Measurements from ENCODE around the gene CLCN7. TPM values are rescaled to one million over a fixed set of nuclear protein-coding genes. Genes with fewer than 3 reads are reported as not detected.

Gene CLCN7
- total RNA-seq, 2 donors from 2014 or later: 51.9 to 108 TPM

DNA sequence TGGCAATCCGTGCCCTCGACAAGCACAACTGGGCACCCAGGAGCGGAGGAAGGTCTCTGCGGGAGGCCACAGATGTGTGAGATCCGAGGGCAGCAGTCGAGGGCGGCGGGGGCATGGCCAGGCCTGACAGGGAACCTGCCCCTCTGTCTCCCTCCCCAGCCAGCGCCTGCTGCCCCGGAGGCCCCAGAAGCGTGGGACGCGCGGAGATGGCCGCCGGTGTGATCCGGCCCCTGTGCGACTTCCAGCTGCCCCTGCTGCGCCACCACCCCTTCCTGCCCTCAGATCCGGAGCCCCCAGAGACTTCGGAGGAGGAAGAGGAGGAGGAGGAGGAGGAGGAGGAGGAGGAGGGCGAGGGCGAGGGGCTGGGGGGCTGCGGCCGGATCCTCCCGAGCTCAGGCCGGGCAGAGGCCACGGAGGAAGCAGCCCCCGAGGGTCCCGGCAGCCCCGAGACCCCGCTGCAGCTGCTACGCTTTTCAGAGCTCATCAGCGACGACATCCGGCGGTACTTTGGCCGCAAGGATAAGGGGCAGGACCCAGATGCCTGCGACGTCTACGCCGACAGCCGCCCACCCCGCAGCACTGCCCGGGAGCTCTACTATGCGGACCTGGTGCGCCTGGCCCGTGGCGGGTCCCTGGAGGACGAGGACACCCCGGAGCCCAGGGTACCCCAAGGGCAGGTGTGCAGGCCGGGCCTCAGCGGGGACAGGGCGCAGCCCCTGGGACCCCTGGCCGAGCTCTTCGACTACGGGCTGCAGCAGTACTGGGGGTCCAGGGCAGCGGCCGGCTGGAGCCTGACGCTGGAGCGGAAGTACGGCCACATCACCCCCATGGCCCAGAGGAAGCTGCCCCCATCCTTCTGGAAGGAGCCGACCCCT lies 42.2 kb downstream of the CLCN7 start:
- intact Hi-C loops (cut with DNase I): no loop called here
- Histone ChIP-seq H3K36me3 (no peaks in the 10 kb centered on the region), H3K4me1 (replicated peaks) (peaks cover 7% of the 10 kb centered on the region), H3K4me3 (peak overlapping the region in 1 of 2 donors; percentile 37), H3K27ac (peak overlapping the region in 1 of 2 donors; percentile 68), H3K9me3 (no peaks in the 10 kb centered on the region), H3K27me3 (replicated peaks; ENCODE audit: insufficient read depth) (no peaks in the 10 kb centered on the region)
- WGBS: 92% methylated on average over 44 of the region's 63 CpGs
- DNase-seq (ENCODE audit: low spot score): no peak
- TF ChIP-seq POLR2A (IDR thresholded peaks at IDR 0.05): no peak
- no peak for TF ChIP-seq CTCF (IDR thresholded peaks at IDR 0.05)
- no peak for TF ChIP-seq POLR2AphosphoS5 (IDR thresholded peaks at IDR 0.05)

DNA sequence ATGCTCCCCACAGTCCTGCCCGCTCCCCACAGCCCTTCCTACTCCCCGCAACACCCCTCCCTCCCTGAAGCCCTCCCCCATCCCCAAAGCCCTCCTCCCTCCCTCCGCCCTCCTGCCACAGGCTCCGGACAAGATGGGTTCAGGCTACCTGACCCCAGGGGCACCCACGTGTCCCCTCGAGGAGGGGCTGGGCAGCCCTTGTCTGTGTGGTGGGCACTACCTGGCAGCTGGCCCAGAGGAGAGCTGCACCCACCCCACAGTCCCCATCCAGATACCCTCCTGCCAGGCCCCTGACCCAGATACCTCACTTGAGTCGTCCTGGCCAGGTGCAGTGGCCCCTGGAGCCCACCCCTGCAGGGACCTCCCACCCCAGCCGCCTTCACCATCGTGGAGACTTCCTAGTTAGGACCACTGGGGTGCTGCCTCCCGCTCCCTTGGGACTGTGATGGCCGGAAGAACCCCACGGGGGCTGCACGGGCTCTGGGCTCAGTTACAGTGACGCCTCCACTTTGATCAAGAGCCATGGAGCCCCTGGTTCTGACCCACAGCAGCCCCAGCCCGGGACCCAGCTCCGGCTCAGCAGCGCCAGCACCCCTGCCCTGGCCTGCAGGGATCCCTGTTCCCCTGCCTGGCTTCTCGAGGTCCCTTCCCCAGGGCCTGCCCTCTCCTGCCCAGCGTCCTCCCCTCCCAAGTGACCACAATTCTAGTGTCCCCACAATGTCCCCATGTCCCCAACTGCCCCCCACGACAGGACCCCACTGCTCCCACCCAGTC lies 43.1 kb downstream of the CLCN7 start:
- no peaks in the 10 kb centered on the region for H3K27me3 ChIP-seq (replicated peaks; ENCODE audit: insufficient read depth)
- intact Hi-C loops (cut with DNase I): no loop called here
- DNase-seq (ENCODE audit: low spot score): no peak
- WGBS: 84% methylated on average over 20 of the region's 20 CpGs
- peaks cover 7% of the 10 kb centered on the region for H3K4me1 ChIP-seq (replicated peaks)
- H3K4me3 ChIP-seq: peak overlapping the region; percentile 35 to 37
- peak overlapping the region; percentile 68 to 71 for H3K27ac ChIP-seq
- no peaks in the 10 kb centered on the region for H3K36me3 ChIP-seq
- TF ChIP-seq POLR2A (IDR thresholded peaks at IDR 0.05) (no peak), POLR2AphosphoS5 (IDR thresholded peaks at IDR 0.05) (no peak), CTCF (IDR thresholded peaks at IDR 0.05) (no peak)
- H3K9me3 ChIP-seq: no peaks in the 10 kb centered on the region

GRCh38 chr16:1430759-1431496 lies 43.9 kb downstream of the CLCN7 start, which contains the start of gene PERCC1:
PERCC1 (plus strand) TSS chr16:1431078; CDS start chr16:1432594, 1,516 bp downstream.
- DNase-seq (ENCODE audit: low spot score): peak; percentile 49
- WGBS: 49% methylated on average over 30 of the region's 35 CpGs
- intact Hi-C loops (cut with DNase I): no loop called here
- no peaks in the 10 kb centered on the region for H3K36me3 ChIP-seq
- peaks cover 7% of the 10 kb centered on the region for H3K4me1 ChIP-seq (replicated peaks)
- no peaks in the 10 kb centered on the region for H3K27me3 ChIP-seq (replicated peaks; ENCODE audit: insufficient read depth)
- peak within 1 kb of the TSS; percentile 68 to 71 for H3K27ac ChIP-seq
- no peaks in the 10 kb centered on the region for H3K9me3 ChIP-seq
- peak within 1 kb of the TSS; percentile 35 to 37 for H3K4me3 ChIP-seq
- TF ChIP-seq POLR2AphosphoS5 (IDR thresholded peaks at IDR 0.05) (peak; percentile 67), POLR2A (IDR thresholded peaks at IDR 0.05) (no peak), CTCF (IDR thresholded peaks at IDR 0.05) (peak in 1 of 4 experiments; percentile 72)

DNA sequence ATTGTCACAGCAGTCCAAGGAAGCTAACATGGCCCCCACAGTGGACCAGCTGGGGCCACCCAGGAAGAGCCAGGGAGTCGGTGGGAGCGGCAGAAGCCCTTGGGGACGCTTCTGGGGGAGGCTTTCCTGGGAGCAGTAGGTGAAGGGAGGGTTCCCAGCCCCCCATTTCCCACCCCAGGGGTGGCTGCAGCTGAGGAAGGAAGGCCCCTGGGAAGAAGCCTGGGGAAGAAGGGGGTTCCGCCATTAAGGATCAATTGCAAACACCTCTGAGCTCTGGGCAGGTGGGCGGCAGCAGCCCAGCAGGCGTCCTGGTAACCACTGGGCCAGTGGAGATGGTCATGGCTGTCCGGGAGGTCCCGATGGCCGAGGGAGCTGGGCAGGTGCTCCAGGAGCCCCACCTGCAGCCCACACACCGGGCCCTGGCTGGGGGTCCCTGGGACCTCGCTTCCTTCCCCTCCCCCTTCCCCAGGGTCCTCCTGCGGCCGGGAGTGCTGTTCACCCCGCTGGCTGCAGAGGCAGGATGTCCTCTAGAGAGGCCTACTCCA lies 44.5 kb downstream of the CLCN7 start:
- no peaks in the 10 kb centered on the region for H3K9me3 ChIP-seq
- H3K27me3 ChIP-seq (replicated peaks; ENCODE audit: insufficient read depth): no peaks in the 10 kb centered on the region
- H3K36me3 ChIP-seq: no peaks in the 10 kb centered on the region
- no peak for TF ChIP-seq POLR2A (IDR thresholded peaks at IDR 0.05)
- 64% methylated on average over 14 of the region's 14 CpGs for WGBS
- intact Hi-C loops (cut with DNase I): no loop called here
- peak overlapping the region; percentile 68 to 71 for H3K27ac ChIP-seq
- DNase-seq (ENCODE audit: low spot score): no peak
- peaks cover 7% of the 10 kb centered on the region for H3K4me1 ChIP-seq (replicated peaks)
- H3K4me3 ChIP-seq: no peak overlapping the region

Data from prostate gland (tissue), 2 donors.